H9 (cell line): Measurements from ENCODE around the gene N4BP2L1. TPM values are rescaled to one million over a fixed set of nuclear protein-coding genes. Genes with fewer than 3 reads are reported as not detected.

Experiments
- DNase-seq: peaks from one replicate; pipeline ENCODE4 v3.0.0-alpha.2; 2017
- H2AFZ ChIP-seq: one replicate; pipeline ENCODE4 v1.6.1; 2013; ENCODE audit warnings: mild to moderate bottlenecking, low read length, control low read depth, moderate library complexity
- H2AK5ac ChIP-seq: 2 replicates; pipeline ENCODE4 v1.6.1; 2013; ENCODE audit warnings: low read length, control low read depth, mixed read lengths; ENCODE audit not compliant: insufficient read length
- H2BK120ac ChIP-seq: one replicate; pipeline ENCODE4 v1.6.1; 2013; ENCODE audit warnings: low read depth, mild to moderate bottlenecking, low read length, control low read depth, inconsistent platforms; ENCODE audit not compliant: poor library complexity, severe bottlenecking
- H2BK12ac ChIP-seq: 2 replicates; pipeline ENCODE4 v1.6.1; 2013; ENCODE audit warnings: low read length, control low read depth, mixed read lengths, low read depth; ENCODE audit not compliant: insufficient read length
- H2BK15ac ChIP-seq: 2 replicates; pipeline ENCODE4 v1.6.1; 2013; ENCODE audit warnings: low read depth, low read length, control low read depth
- H2BK20ac ChIP-seq: one replicate; pipeline ENCODE4 v1.6.1; 2013; ENCODE audit warnings: low read depth, mild to moderate bottlenecking, low read length, control low read depth, inconsistent platforms; ENCODE audit not compliant: poor library complexity, severe bottlenecking
- H2BK5ac ChIP-seq: 2 replicates; pipeline ENCODE4 v1.6.1; 2013; ENCODE audit warnings: low read length, control low read depth, mixed read lengths; ENCODE audit not compliant: insufficient read length
- H3K14ac ChIP-seq: 2 replicates; pipeline ENCODE4 v1.6.1; 2013; ENCODE audit warnings: low read length, control low read depth; ENCODE audit not compliant: insufficient read depth
- H3K18ac ChIP-seq: 2 replicates; pipeline ENCODE4 v1.6.1; 2013; ENCODE audit warnings: low read depth, mild to moderate bottlenecking, mixed read lengths, low read length, control low read depth; ENCODE audit not compliant: insufficient read length
- H3K23ac ChIP-seq: 2 replicates; pipeline ENCODE4 v1.6.1; 2013; ENCODE audit warnings: low read length, control low read depth, mixed read lengths, low read depth; ENCODE audit not compliant: insufficient read length
- H3K23me2 ChIP-seq: 2 replicates; pipeline ENCODE4 v1.6.1; 2013; ENCODE audit warnings: low read depth, mild to moderate bottlenecking, mixed read lengths, low read length, control low read depth; ENCODE audit not compliant: insufficient read length, poor library complexity, severe bottlenecking
- H3K27ac ChIP-seq: 2 replicates; pipeline ENCODE4 v1.5.1; 2013; ENCODE audit warnings: low read length, control low read depth, mixed read lengths, low read depth; ENCODE audit not compliant: insufficient read length
- H3K27me3 ChIP-seq: 2 replicates; pipeline ENCODE4 v1.6.1; 2013; ENCODE audit warnings: low read length, control low read depth, inconsistent platforms; ENCODE audit not compliant: insufficient read depth
- H3K4ac ChIP-seq: 2 replicates; pipeline ENCODE4 v1.6.1; 2013; ENCODE audit warnings: low read depth, mild to moderate bottlenecking, control low read depth, inconsistent platforms, low read length, moderate library complexity
- H3K4me1 ChIP-seq: 2 replicates; pipeline ENCODE4 v1.6.1; 2013; ENCODE audit warnings: low read length, control low read depth, inconsistent platforms; ENCODE audit not compliant: insufficient read depth
- H3K4me2 ChIP-seq: 2 replicates; pipeline ENCODE4 v1.6.1; 2013; ENCODE audit warnings: low read length, control low read depth, mixed read lengths; ENCODE audit not compliant: insufficient read length, insufficient read depth
- H3K56ac ChIP-seq: 2 replicates; pipeline ENCODE4 v1.6.1; 2013; ENCODE audit warnings: low read depth, mild to moderate bottlenecking, mixed read lengths, low read length, control low read depth; ENCODE audit not compliant: insufficient read length
- H3K79me1 ChIP-seq: 2 replicates; pipeline ENCODE4 v1.6.1; 2013; ENCODE audit warnings: low read depth, mild to moderate bottlenecking, moderate library complexity, low read length, control low read depth, inconsistent platforms; ENCODE audit not compliant: insufficient read depth, poor library complexity, severe bottlenecking
- H3K79me2 ChIP-seq: 2 replicates; pipeline ENCODE4 v1.6.1; 2013; ENCODE audit warnings: low read length, control low read depth, inconsistent platforms; ENCODE audit not compliant: insufficient read depth
- H3K9ac ChIP-seq: 2 replicates; pipeline ENCODE4 v1.6.1; 2013; ENCODE audit warnings: low read length, control low read depth, mixed read lengths; ENCODE audit not compliant: insufficient read length; ENCODE audit errors: extremely low read depth
- H3K9me3 ChIP-seq: one replicate; pipeline ENCODE4 v1.6.1; 2013; ENCODE audit warnings: low read depth, low read length, inconsistent platforms; ENCODE audit not compliant: control insufficient read depth
- H3T11ph ChIP-seq: one replicate; pipeline ENCODE4 v1.6.1; 2013; ENCODE audit warnings: mild to moderate bottlenecking, low read length, control low read depth, inconsistent platforms
- H4K20me1 ChIP-seq: one replicate; pipeline ENCODE4 v1.6.1; 2013; ENCODE audit not compliant: control insufficient read depth, insufficient read length, insufficient read depth
- H4K5ac ChIP-seq: 2 replicates; pipeline ENCODE4 v1.6.1; 2013; ENCODE audit warnings: low read depth, mild to moderate bottlenecking, mixed read lengths, low read length, control low read depth; ENCODE audit not compliant: insufficient read length
- H4K8ac ChIP-seq: replicated peaks from 2 replicates; pipeline ENCODE4 v1.6.1; 2013; ENCODE audit warnings: low read length, control low read depth, mixed read lengths, low read depth; ENCODE audit not compliant: insufficient read length
- H4K91ac ChIP-seq: 2 replicates; pipeline ENCODE4 v1.6.1; 2013; ENCODE audit warnings: low read depth, mild to moderate bottlenecking, moderate library complexity, mixed read lengths, low read length, control low read depth; ENCODE audit not compliant: insufficient read length
- H3K27ac Mint-ChIP-seq, 3 experiments: 2 replicates in 2 of 3; 3 replicates in 1 of 3; pipeline ENCODE4 v1.8.0; 2020 to 2021; ENCODE audit warnings: mixed read lengths in 3 of 3, mild to moderate bottlenecking in 1 of 3, moderate library complexity in 1 of 3
- H3K27me3 Mint-ChIP-seq: 2 replicates; pipeline ENCODE4 v1.8.0; 2021; ENCODE audit warnings: low read depth, mild to moderate bottlenecking, moderate library complexity, mixed read lengths
- H3K36me3 Mint-ChIP-seq, 3 experiments: 2 replicates in 2 of 3; 3 replicates in 1 of 3; pipeline ENCODE4 v1.8.0; 2020 to 2021; ENCODE audit warnings: low read depth in 3 of 3, mixed read lengths in 3 of 3; ENCODE audit not compliant: insufficient read depth in 1 of 3
- H3K4me1 Mint-ChIP-seq, 2 experiments: 2 replicates each; pipeline ENCODE4 v1.8.0; 2020; ENCODE audit warnings: mixed read lengths in 2 of 2
- H3K4me3 Mint-ChIP-seq, 2 experiments: 2 replicates in 1 of 2; 3 replicates in 1 of 2; pipeline ENCODE4 v1.8.0; 2020 to 2021; ENCODE audit warnings: mild to moderate bottlenecking in 2 of 2, mixed read lengths in 2 of 2, moderate library complexity in 1 of 2
- H3K9me3 Mint-ChIP-seq, 2 experiments: 2 replicates in 1 of 2; 3 replicates in 1 of 2; pipeline ENCODE4 v1.8.0; 2020; ENCODE audit warnings: mild to moderate bottlenecking in 2 of 2, mixed read lengths in 2 of 2, moderate library complexity in 1 of 2
- WGBS: extraction: QIAGEN DNeasy Blood & Tissue Kit; methylation state at CpG from one replicate; pipeline ENCODE4 v1.1.7; 2013; ENCODE audit warnings: missing lambda C conversion rate, low lambda C conversion rate, mixed read lengths; ENCODE audit not compliant: insufficient read length; ENCODE audit errors: extremely low coverage; 5-methylcytosine and 5-hydroxymethylcytosine counted together
- total RNA-seq: library from RNA; stranded (reverse); gene quantifications from 2 replicates; pipeline ENCODE4 v1.2.1, GENCODE V29; 2021
- TF ChIP-seq, protein P1 (sequence below): fragments of 200-600 bp; sonication (generic); conservative IDR thresholded peaks from 3 replicates; pipeline ENCODE4 v1.8.0; 2021; ENCODE audit warnings: antibody characterized with exemption, mild to moderate bottlenecking

Gene N4BP2L1
- total RNA-seq, 1 experiment from 2014 or later, result 1.5 TPM

DNA sequence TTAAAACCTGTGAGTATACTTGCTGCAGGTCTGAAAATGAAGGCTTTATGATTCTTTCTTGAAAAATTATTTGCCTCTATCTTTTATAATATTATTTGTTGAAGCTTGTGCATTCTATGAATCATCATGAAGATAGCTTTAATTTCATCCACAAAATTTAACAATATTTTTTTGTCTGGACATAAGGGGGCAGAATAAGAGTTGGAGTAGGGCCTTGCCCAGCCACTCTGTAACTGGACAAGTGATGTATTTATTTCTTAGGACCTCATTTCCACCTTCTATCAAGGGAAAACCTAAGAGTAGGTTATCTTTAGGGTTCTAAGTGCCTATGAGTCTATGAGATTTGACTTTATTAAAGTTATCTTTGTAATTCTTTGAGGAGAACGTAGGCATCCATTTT, 49.9 kb downstream of the N4BP2L1 start:
- no peaks in the 10 kb centered on the region for H3K27me3 ChIP-seq
- H4K91ac ChIP-seq, result no peak overlapping the region
- Mint-ChIP-seq H3K36me3 (peaks cover 15 to 40% (median 32%) of the 10 kb centered on the region in 3 experiments), H3K27me3 (no peaks in the 10 kb centered on the region), H3K27ac (no peak overlapping the region), H3K4me1 (no peaks in the 10 kb centered on the region), H3K4me3 (no peak overlapping the region), H3K9me3 (peaks cover 7 to 11% of the 10 kb centered on the region in 2 experiments; a peak in 4 of 5 replicates)
- DNase-seq, result no peak
- H4K5ac ChIP-seq, result no peak overlapping the region
- no peaks in the 10 kb centered on the region for H3K9me3 ChIP-seq
- H2BK15ac ChIP-seq, result no peak overlapping the region
- H3K23me2 ChIP-seq, result no peaks in the 10 kb centered on the region
- H3K27ac ChIP-seq, result no peak overlapping the region
- H4K8ac ChIP-seq, result no peak overlapping the region
- H3K4ac ChIP-seq, result no peak overlapping the region
- H2BK12ac ChIP-seq, result no peak overlapping the region
- H3T11ph ChIP-seq, result no peak overlapping the region
- H2BK120ac ChIP-seq, result no peak overlapping the region
- H2BK20ac ChIP-seq, result no peak overlapping the region
- no peak overlapping the region for H2BK5ac ChIP-seq
- no peaks in the 10 kb centered on the region for H4K20me1 ChIP-seq
- no peak overlapping the region for H3K18ac ChIP-seq
- no peak overlapping the region for H2AK5ac ChIP-seq
- H3K4me1 ChIP-seq, result no peaks in the 10 kb centered on the region
- TF ChIP-seq, protein P1, sequence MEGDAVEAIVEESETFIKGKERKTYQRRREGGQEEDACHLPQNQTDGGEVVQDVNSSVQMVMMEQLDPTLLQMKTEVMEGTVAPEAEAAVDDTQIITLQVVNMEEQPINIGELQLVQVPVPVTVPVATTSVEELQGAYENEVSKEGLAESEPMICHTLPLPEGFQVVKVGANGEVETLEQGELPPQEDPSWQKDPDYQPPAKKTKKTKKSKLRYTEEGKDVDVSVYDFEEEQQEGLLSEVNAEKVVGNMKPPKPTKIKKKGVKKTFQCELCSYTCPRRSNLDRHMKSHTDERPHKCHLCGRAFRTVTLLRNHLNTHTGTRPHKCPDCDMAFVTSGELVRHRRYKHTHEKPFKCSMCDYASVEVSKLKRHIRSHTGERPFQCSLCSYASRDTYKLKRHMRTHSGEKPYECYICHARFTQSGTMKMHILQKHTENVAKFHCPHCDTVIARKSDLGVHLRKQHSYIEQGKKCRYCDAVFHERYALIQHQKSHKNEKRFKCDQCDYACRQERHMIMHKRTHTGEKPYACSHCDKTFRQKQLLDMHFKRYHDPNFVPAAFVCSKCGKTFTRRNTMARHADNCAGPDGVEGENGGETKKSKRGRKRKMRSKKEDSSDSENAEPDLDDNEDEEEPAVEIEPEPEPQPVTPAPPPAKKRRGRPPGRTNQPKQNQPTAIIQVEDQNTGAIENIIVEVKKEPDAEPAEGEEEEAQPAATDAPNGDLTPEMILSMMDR, result no peak
- no peak overlapping the region for H3K4me2 ChIP-seq
- no peaks in the 10 kb centered on the region for H3K79me1 ChIP-seq
- no peak overlapping the region for H3K14ac ChIP-seq
- no CpG with 5 or more reads among the region's 1 CpG for WGBS
- no peak overlapping the region for H3K9ac ChIP-seq
- no peak overlapping the region for H2AFZ ChIP-seq
- H3K23ac ChIP-seq, result no peak overlapping the region
- H3K79me2 ChIP-seq, result no peaks in the 10 kb centered on the region
- no peak overlapping the region for H3K56ac ChIP-seq
